HCT116 (cell line): ENCODE results near the gene LIM2.
"Not testable (repeated sequence)": the region's sequence is repeated elsewhere in the genome, so short reads cannot be mapped to it uniquely, and the experiment has no call there.

Experiments used
- ATF3 ChIP-seq: IDR thresholded peaks from 2 replicates; pipeline ENCODE4 v1.6.1; 2012
- CEBPB ChIP-seq: IDR thresholded peaks from 2 replicates; pipeline ENCODE4 v1.6.1; 2012; ENCODE audit warnings: low read depth
- CTCF ChIP-seq, 3 experiments: fragments of 200-600 bp in 1 of 3; sonication (generic) in 1 of 3; IDR thresholded peaks in 2 of 3; conservative IDR thresholded peaks in 1 of 3; 2 replicates each; pipeline ENCODE4 v1.5.1; 2012 to 2017; ENCODE audit warnings: low read depth in 2 of 3, low read length in 2 of 3, antibody characterized with exemption in 1 of 3, borderline replicate concordance in 1 of 3, control low read depth in 1 of 3, mild to moderate bottlenecking in 1 of 3, mixed read lengths in 1 of 3, mixed run types in 1 of 3, moderate library complexity in 1 of 3; ENCODE audit not compliant: insufficient read depth in 1 of 3
- EGR1 ChIP-seq: IDR thresholded peaks from 2 replicates; pipeline ENCODE4 v1.6.1; 2012; ENCODE audit warnings: low read depth
- ELF1 ChIP-seq: IDR thresholded peaks from 2 replicates; pipeline ENCODE4 v1.6.1; 2012; ENCODE audit warnings: low read depth, borderline replicate concordance
- EZH2 ChIP-seq: fragments of 200-600 bp; sonication (generic); IDR thresholded peaks from 2 replicates; pipeline ENCODE4 v1.6.1; 2017; ENCODE audit warnings: antibody characterized with exemption, mixed run types
- EZH2phosphoT487 ChIP-seq: fragments of 200-600 bp; IDR thresholded peaks from 2 replicates; pipeline ENCODE4 v1.6.1; 2018; ENCODE audit warnings: antibody characterized with exemption, borderline replicate concordance
- MAX ChIP-seq: IDR thresholded peaks from 2 replicates; pipeline ENCODE4 v1.6.1; 2012
- POLR2A ChIP-seq: IDR thresholded peaks from 2 replicates; pipeline ENCODE4 v1.7.0; 2011; ENCODE audit warnings: borderline replicate concordance; ENCODE audit not compliant: insufficient read depth, insufficient read length; ENCODE audit errors: extremely low read depth
- POLR2AphosphoS5 ChIP-seq: IDR thresholded peaks from 2 replicates; pipeline ENCODE4 v1.6.1; 2011; ENCODE audit warnings: mild to moderate bottlenecking, low read depth, low read length, moderate library complexity
- REST ChIP-seq: IDR thresholded peaks from 2 replicates; pipeline ENCODE4 v1.6.1; 2012; ENCODE audit warnings: low read depth
- SIN3A ChIP-seq: IDR thresholded peaks from 2 replicates; pipeline ENCODE4 v1.6.1; 2012; ENCODE audit warnings: low read depth
- ZBTB33 ChIP-seq: IDR thresholded peaks from 2 replicates; pipeline ENCODE4 v1.6.1; 2011; ENCODE audit warnings: mild to moderate bottlenecking, low read length, moderate library complexity; ENCODE audit not compliant: insufficient replicate concordance; ENCODE audit errors: extremely low read depth
- ZNF274 ChIP-seq: fragments of 200-500 bp; sonication (Bioruptor generic); IDR thresholded peaks from 2 replicates; pipeline ENCODE4 v1.6.1; 2014; ENCODE audit warnings: mild to moderate bottlenecking, low read depth, low read length, inconsistent platforms

GRCh38 chr19:51399936-51400335, 12.2 kb upstream of the LIM2 start:
- not testable (repeated sequence) for TF ChIP-seq POLR2AphosphoS5; CTCF (IDR thresholded peaks at IDR 0.05 in 2 of 3, conservative IDR thresholded peaks at IDR 0.05 in 1 of 3; ENCODE audit: borderline replicate concordance in 1 of 3, insufficient read depth in 1 of 3, low read depth in 2 of 3, low read length in 2 of 3); CEBPB; EGR1; POLR2A; EZH2; MAX; ELF1; REST; ATF3; ZBTB33; EZH2phosphoT487; SIN3A; ZNF274
